ENCODE measurements around the gene NKAIN2. TPM values are rescaled to one million over a fixed set of nuclear protein-coding genes. Genes with fewer than 3 reads are reported as not detected.

The NKAIN2 gene
- total and polyA plus RNA-seq, 5 donors from 2014 or later = not detected

- no peaks in the 10 kb centered on the region for H3K4me1 Mint-ChIP-seq
These were observed 94.3 kb downstream of the NKAIN2 start for GRCh38 chr6:123897965-123898364.

DNA sequence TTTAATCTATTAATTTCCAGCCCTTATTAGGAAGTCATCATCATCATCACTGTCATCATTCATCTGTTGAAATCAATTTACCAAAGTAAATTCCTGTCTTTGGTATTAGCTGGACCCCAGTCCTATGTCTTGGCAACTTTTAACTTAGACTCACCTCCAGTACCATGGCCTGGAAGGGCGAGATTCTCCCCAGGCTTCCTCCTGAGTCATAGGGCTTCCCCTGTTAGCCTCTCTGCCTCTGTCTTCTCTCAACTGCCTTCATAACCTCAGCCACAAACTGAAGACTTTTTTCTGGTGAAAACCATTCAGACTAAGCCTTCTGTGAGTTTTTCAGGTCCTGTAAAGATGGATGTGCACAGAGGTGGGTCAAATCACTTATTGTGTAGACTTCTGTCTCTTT lies 95.0 kb downstream of the NKAIN2 start:
- ATAC-seq (ENCODE audit: low read depth in 2 of 2) (no peak), DNase-seq (no peak)
- no peaks in the 10 kb centered on the region for H3K36me3 Mint-ChIP-seq
- Histone ChIP-seq H3K9me3 (ENCODE audit: control insufficient read depth in 2 of 2, low read length in 2 of 2) (peaks cover 0 to 4% of the 10 kb centered on the region in 2 experiments), H3K27ac (ENCODE audit: insufficient read depth, low read length, poor library complexity, severe bottlenecking) (no peak overlapping the region), H3K27me3 (ENCODE audit: control insufficient read depth, insufficient read depth, low read length) (no peaks in the 10 kb centered on the region), H3K4me3 (ENCODE audit: low read depth, low read length) (no peak overlapping the region), H3K36me3 (ENCODE audit: control insufficient read depth, insufficient read depth, low read length) (no peaks in the 10 kb centered on the region), H3K4me1 (ENCODE audit: control insufficient read depth, insufficient read depth, low read length, poor library complexity, severe bottlenecking) (no peaks in the 10 kb centered on the region)
- peaks cover 0 to 7% (median 4%) of the 10 kb centered on the region in 7 donors for H3K9me3 Mint-ChIP-seq
- H3K4me3 Mint-ChIP-seq = no peak overlapping the region
- no peaks in the 10 kb centered on the region for H3K4me1 Mint-ChIP-seq
- no peak overlapping the region for H3K27ac Mint-ChIP-seq
- no peaks in the 10 kb centered on the region for H3K27me3 Mint-ChIP-seq

More at GRCh38 chr6:123897965-123898364, 94.3 kb downstream of the NKAIN2 start:
- Histone ChIP-seq H3K4me1 (ENCODE audit: control insufficient read depth, insufficient read depth, low read length, poor library complexity, severe bottlenecking) (no peaks in the 10 kb centered on the region), H3K27ac (ENCODE audit: insufficient read depth, low read length, poor library complexity, severe bottlenecking) (no peak overlapping the region), H3K27me3 (ENCODE audit: control insufficient read depth, insufficient read depth, low read length) (no peaks in the 10 kb centered on the region), H3K4me3 (ENCODE audit: low read depth, low read length) (no peak overlapping the region), H3K36me3 (ENCODE audit: control insufficient read depth, insufficient read depth, low read length) (no peaks in the 10 kb centered on the region), H3K9me3 (ENCODE audit: control insufficient read depth in 2 of 2, low read length in 2 of 2) (peaks cover 0 to 4% of the 10 kb centered on the region in 2 experiments)
- Mint-ChIP-seq H3K27me3 (no peaks in the 10 kb centered on the region), H3K9me3 (peaks cover 0 to 7% (median 2%) of the 10 kb centered on the region in 7 donors), H3K27ac (no peak overlapping the region), H3K36me3 (no peaks in the 10 kb centered on the region), H3K4me3 (no peak overlapping the region)
- ATAC-seq (ENCODE audit: low read depth in 2 of 2) (no peak), DNase-seq (no peak)

DNA sequence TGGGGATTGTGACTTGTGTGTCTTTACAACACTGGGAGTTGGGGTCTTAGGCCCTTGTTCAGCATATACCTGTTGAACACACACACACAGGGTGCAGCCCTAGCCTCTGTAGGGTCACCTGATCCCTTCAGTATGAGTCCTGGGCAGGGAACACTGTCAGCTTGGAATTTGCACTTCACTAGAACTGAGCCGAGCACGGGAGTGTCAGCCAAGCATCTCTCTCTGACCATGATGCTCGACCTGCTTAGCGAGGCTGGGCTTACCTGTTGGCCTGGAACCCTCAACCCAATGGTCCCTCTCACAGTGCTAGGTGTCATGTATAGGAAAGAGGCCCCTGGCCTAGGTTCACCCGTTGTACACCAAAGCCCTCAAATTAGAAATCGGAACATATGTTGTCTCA lies 96.1 kb downstream of the NKAIN2 start:
- H3K36me3 ChIP-seq (ENCODE audit: control insufficient read depth, insufficient read depth, low read length) = no peaks in the 10 kb centered on the region
- H3K9me3 Mint-ChIP-seq = peaks cover 0 to 10% (median 4%) of the 10 kb centered on the region in 7 donors
- ATAC-seq (ENCODE audit: low read depth in 2 of 2) = no peak
- H3K4me1 ChIP-seq (ENCODE audit: control insufficient read depth, insufficient read depth, low read length, poor library complexity, severe bottlenecking) = no peaks in the 10 kb centered on the region
- H3K27ac ChIP-seq (ENCODE audit: insufficient read depth, low read length, poor library complexity, severe bottlenecking) = no peak overlapping the region
- no peak overlapping the region for H3K4me3 Mint-ChIP-seq
- DNase-seq = no peak
- H3K27me3 ChIP-seq (ENCODE audit: control insufficient read depth, insufficient read depth, low read length) = no peaks in the 10 kb centered on the region
- H3K27me3 Mint-ChIP-seq = no peaks in the 10 kb centered on the region
- H3K4me1 Mint-ChIP-seq = no peaks in the 10 kb centered on the region
- H3K9me3 ChIP-seq (ENCODE audit: control insufficient read depth in 2 of 2, low read length in 2 of 2) = no peaks in the 10 kb centered on the region
- no peak overlapping the region for H3K4me3 ChIP-seq (ENCODE audit: low read depth, low read length)
- no peak overlapping the region for H3K27ac Mint-ChIP-seq
- H3K36me3 Mint-ChIP-seq = no peaks in the 10 kb centered on the region

DNA sequence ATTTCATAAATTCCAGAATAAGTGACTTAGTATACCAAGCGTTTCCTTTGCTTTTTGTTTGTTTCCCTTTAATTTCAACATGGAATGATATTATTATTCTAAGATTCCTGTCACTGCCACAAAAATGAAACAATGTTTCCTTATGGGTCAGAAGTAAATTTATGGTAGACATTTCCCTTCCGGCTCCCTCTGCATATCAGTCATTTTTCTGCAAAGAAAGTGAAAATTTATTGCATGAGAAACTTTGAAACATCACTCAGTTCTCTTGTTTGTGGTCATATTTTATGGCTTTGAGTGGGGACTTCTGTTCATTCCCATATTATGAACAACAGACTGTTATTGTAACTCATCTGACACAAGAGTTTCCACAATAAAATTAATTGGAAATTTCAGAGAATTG lies 97.8 kb downstream of the NKAIN2 start:
- no peak overlapping the region for H3K4me3 Mint-ChIP-seq
- Histone ChIP-seq H3K9me3 (ENCODE audit: control insufficient read depth in 2 of 2, low read length in 2 of 2) (no peaks in the 10 kb centered on the region), H3K36me3 (ENCODE audit: control insufficient read depth, insufficient read depth, low read length) (no peaks in the 10 kb centered on the region), H3K27me3 (ENCODE audit: control insufficient read depth, insufficient read depth, low read length) (no peaks in the 10 kb centered on the region), H3K27ac (ENCODE audit: insufficient read depth, low read length, poor library complexity, severe bottlenecking) (no peak overlapping the region), H3K4me3 (ENCODE audit: low read depth, low read length) (no peak overlapping the region), H3K4me1 (ENCODE audit: control insufficient read depth, insufficient read depth, low read length, poor library complexity, severe bottlenecking) (no peaks in the 10 kb centered on the region)
- no peaks in the 10 kb centered on the region for H3K36me3 Mint-ChIP-seq
- no peak overlapping the region for H3K27ac Mint-ChIP-seq
- no peaks in the 10 kb centered on the region for H3K4me1 Mint-ChIP-seq
- H3K27me3 Mint-ChIP-seq = no peaks in the 10 kb centered on the region
- peaks cover 0 to 11% (median 4%) of the 10 kb centered on the region in 7 donors for H3K9me3 Mint-ChIP-seq
- ATAC-seq (ENCODE audit: low read depth in 2 of 2) = no peak
- no peak for DNase-seq

DNA sequence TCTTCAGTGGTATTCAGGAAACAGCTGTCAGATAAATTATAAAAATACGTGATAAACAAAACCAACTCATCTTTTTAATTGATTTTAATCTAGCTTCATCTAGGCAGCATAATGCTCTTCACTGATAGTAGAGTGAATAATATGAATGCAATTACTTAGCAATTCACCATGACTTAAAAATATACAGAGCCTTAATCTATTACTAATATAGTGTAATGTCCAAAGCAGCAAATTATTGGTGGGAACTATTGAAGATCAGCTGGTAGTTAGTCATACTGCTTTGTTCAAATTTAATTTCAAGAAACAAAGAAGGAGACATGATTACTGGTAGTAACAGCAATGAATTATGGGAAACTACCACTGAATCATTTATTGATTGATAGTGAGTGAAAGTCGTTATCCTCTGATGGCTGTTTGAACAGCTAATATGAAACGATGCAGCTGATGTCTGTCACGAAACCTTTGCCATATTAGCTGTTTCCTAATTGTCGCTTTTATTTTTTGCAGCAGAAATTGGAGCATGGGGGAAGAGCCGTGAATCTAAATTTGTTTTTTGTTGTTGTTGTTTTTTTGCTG lies 99.2 kb downstream of the NKAIN2 start:
- no peaks in the 10 kb centered on the region for H3K4me1 Mint-ChIP-seq
- no peaks in the 10 kb centered on the region for H3K9me3 ChIP-seq (ENCODE audit: control insufficient read depth in 2 of 2, low read length in 2 of 2)
- no peak overlapping the region for H3K27ac ChIP-seq (ENCODE audit: insufficient read depth, low read length, poor library complexity, severe bottlenecking)
- H3K36me3 ChIP-seq (ENCODE audit: control insufficient read depth, insufficient read depth, low read length) = no peaks in the 10 kb centered on the region
- no peak for DNase-seq
- H3K4me1 ChIP-seq (ENCODE audit: control insufficient read depth, insufficient read depth, low read length, poor library complexity, severe bottlenecking) = no peaks in the 10 kb centered on the region
- no peak for ATAC-seq (ENCODE audit: low read depth in 2 of 2)
- no peak overlapping the region for H3K27ac Mint-ChIP-seq
- H3K27me3 Mint-ChIP-seq = no peaks in the 10 kb centered on the region
- no peaks in the 10 kb centered on the region for H3K36me3 Mint-ChIP-seq
- no peak overlapping the region for H3K4me3 ChIP-seq (ENCODE audit: low read depth, low read length)
- peaks cover 0 to 10% (median 4%) of the 10 kb centered on the region in 7 donors for H3K9me3 Mint-ChIP-seq
- no peaks in the 10 kb centered on the region for H3K27me3 ChIP-seq (ENCODE audit: control insufficient read depth, insufficient read depth, low read length)
- no peak overlapping the region for H3K4me3 Mint-ChIP-seq

- H3K27me3 ChIP-seq (ENCODE audit: control insufficient read depth, insufficient read depth, low read length) = no peaks in the 10 kb centered on the region
- no peak overlapping the region for H3K27ac ChIP-seq (ENCODE audit: insufficient read depth, low read length, poor library complexity, severe bottlenecking)
- H3K4me3 ChIP-seq (ENCODE audit: low read depth, low read length) = no peak overlapping the region
- Mint-ChIP-seq H3K4me3 (no peak overlapping the region), H3K9me3 (peaks cover 0 to 8% (median 4%) of the 10 kb centered on the region in 7 donors), H3K27me3 (no peaks in the 10 kb centered on the region), H3K36me3 (no peaks in the 10 kb centered on the region), H3K27ac (no peak overlapping the region), H3K4me1 (no peaks in the 10 kb centered on the region)
- no peaks in the 10 kb centered on the region for H3K4me1 ChIP-seq (ENCODE audit: control insufficient read depth, insufficient read depth, low read length, poor library complexity, severe bottlenecking)
- no peaks in the 10 kb centered on the region for H3K9me3 ChIP-seq (ENCODE audit: control insufficient read depth in 2 of 2, low read length in 2 of 2)
- H3K36me3 ChIP-seq (ENCODE audit: control insufficient read depth, insufficient read depth, low read length) = no peaks in the 10 kb centered on the region
- ATAC-seq (ENCODE audit: low read depth in 2 of 2) (no peak), DNase-seq (no peak)
These were observed 100.6 kb downstream of the NKAIN2 start for GRCh38 chr6:123904228-123904627.

DNA sequence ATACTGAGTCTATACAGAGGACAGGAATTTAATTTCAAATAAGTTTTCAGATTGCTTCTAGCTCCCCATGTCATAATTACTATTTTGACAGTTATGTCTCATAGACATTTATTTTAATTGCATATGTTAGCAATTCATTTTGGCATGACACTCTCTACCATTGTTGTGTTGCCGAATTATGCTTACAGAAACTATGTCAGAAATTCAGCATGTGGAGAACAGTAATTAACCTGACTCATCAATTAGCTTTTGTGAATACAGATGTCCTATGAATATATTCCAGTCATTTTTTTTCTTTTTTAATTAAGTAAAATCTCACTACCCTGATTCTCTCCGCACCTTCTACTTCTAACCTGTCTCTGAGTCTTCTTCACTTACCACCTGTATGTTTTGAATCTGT lies 105.1 kb downstream of the NKAIN2 start:
- H3K36me3 Mint-ChIP-seq = no peaks in the 10 kb centered on the region
- H3K4me3 ChIP-seq (ENCODE audit: low read depth, low read length) = no peak overlapping the region
- H3K36me3 ChIP-seq (ENCODE audit: control insufficient read depth, insufficient read depth, low read length) = no peaks in the 10 kb centered on the region
- H3K9me3 ChIP-seq (ENCODE audit: control insufficient read depth in 2 of 2, low read length in 2 of 2) = no peaks in the 10 kb centered on the region
- H3K27me3 ChIP-seq (ENCODE audit: control insufficient read depth, insufficient read depth, low read length) = no peaks in the 10 kb centered on the region
- H3K27ac ChIP-seq (ENCODE audit: insufficient read depth, low read length, poor library complexity, severe bottlenecking) = no peak overlapping the region
- no peaks in the 10 kb centered on the region for H3K4me1 Mint-ChIP-seq
- no peak for ATAC-seq (ENCODE audit: low read depth in 2 of 2)
- H3K27ac Mint-ChIP-seq = no peak overlapping the region
- DNase-seq = no peak
- no peak overlapping the region for H3K4me3 Mint-ChIP-seq
- H3K4me1 ChIP-seq (ENCODE audit: control insufficient read depth, insufficient read depth, low read length, poor library complexity, severe bottlenecking) = no peaks in the 10 kb centered on the region
- peaks cover 0 to 10% (median 2%) of the 10 kb centered on the region in 7 donors for H3K9me3 Mint-ChIP-seq
- H3K27me3 Mint-ChIP-seq = no peaks in the 10 kb centered on the region

GRCh38 chr6:123909989-123910388 lies 106.3 kb downstream of the NKAIN2 start:
- no peak overlapping the region for H3K4me3 ChIP-seq (ENCODE audit: low read depth, low read length)
- H3K4me1 ChIP-seq (ENCODE audit: control insufficient read depth, insufficient read depth, low read length, poor library complexity, severe bottlenecking) = no peaks in the 10 kb centered on the region
- no peak overlapping the region for H3K27ac Mint-ChIP-seq
- H3K4me1 Mint-ChIP-seq = no peaks in the 10 kb centered on the region
- H3K27me3 ChIP-seq (ENCODE audit: control insufficient read depth, insufficient read depth, low read length) = no peaks in the 10 kb centered on the region
- DNase-seq (no peak), ATAC-seq (ENCODE audit: low read depth in 2 of 2) (no peak)
- H3K36me3 ChIP-seq (ENCODE audit: control insufficient read depth, insufficient read depth, low read length) = no peaks in the 10 kb centered on the region
- no peaks in the 10 kb centered on the region for H3K36me3 Mint-ChIP-seq
- H3K9me3 ChIP-seq (ENCODE audit: control insufficient read depth in 2 of 2, low read length in 2 of 2) = no peaks in the 10 kb centered on the region
- H3K4me3 Mint-ChIP-seq = no peak overlapping the region
- no peak overlapping the region for H3K27ac ChIP-seq (ENCODE audit: insufficient read depth, low read length, poor library complexity, severe bottlenecking)
- H3K27me3 Mint-ChIP-seq = no peaks in the 10 kb centered on the region
- peaks cover 0 to 9% (median 2%) of the 10 kb centered on the region in 7 donors for H3K9me3 Mint-ChIP-seq

All from CD4-positive, CD25-positive, alpha-beta regulatory T cell (primary cell).